GM19397 (cell line): ENCODE data around the gene PNPLA4.
A peak's percentile ranks its signal among the peaks of the same experiment; 100 is the strongest.

ENCODE experiments used
- ATAC-seq: cut with Tn5 transposase; IDR thresholded peaks from one replicate; pipeline ENCODE4 v1.9.1; 2021; ENCODE audit warnings: mild to moderate bottlenecking, moderate library complexity; ENCODE audit not compliant: unreplicated experiment

PNPLA4 gene

DNA sequence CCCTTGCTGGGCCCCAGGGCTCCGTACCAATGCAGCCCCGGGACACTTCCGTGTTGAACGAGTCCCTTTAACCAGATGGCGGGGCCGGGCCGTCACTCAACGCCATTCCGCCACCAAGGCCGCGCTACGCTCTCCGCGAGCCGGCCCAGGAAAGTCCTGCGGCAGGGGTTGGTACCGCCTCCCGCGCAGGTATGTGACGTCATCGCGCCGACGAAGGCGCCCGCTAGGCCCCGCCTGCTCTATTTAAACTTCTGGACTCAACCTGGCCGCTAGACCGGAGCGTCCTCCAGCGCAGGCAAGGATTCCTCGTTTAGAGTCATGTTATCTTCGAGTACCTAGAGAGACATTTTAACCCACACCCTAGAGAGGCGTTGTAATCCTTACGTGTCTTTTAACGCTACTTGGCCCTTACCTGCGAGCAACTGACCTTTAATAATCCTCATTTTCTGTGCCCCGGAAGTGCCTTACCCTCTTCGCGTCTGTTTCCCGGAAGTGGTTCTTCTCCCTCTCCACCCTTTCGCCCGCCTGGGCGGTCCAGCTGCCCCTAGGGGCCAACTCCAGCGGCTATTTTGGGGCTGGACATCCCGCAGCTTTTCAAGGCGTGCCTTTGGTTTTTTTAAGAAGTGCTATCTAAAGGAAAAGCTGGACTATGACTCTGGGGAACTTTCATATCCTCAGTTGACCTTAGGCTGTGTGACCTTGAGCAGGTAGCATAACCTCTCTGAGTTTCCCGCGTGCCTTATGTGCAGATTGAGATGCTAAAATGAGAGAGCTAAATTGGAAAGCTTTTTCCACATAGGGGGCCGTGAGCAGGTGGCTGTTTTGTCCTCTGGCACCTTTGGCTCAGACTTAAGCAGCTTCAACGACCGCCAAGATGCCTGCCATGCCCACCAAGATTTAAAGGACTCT, at the start of gene PNPLA4:
Gene PNPLA4, minus strand, starts transcription at position 155 of the 909 bp plus-strand sequence. CDS start 1,294 bp downstream, outside the sequence.
- ATAC-seq = peak; percentile 90

GRCh38 chrX:7972586-7972985, 45.4 kb upstream of the PNPLA4 start:
- ATAC-seq = no peak

- no peak for ATAC-seq
Observed at GRCh38 chrX:7970428-7970827, 43.2 kb upstream of the PNPLA4 start.

DNA sequence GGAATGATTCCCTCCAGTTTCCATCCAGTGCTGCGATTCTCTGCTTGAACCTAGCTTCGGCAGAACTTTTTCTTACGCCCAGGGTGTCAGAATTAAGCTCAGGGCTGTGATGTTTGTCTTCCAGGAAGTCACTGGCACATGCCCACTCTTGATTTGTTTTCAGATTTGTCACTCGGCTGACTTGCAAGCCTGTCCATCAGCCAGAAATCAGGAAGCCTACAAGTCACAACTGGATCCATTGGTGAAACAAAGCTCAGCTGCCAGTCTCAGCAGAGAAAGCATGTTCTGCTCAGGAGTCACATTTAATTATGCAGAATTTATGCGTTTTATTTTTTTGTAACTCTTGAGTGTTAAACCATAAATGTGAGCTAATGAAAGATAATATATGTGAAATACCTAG, 38.2 kb upstream of the PNPLA4 start:
- no peak for ATAC-seq

DNA sequence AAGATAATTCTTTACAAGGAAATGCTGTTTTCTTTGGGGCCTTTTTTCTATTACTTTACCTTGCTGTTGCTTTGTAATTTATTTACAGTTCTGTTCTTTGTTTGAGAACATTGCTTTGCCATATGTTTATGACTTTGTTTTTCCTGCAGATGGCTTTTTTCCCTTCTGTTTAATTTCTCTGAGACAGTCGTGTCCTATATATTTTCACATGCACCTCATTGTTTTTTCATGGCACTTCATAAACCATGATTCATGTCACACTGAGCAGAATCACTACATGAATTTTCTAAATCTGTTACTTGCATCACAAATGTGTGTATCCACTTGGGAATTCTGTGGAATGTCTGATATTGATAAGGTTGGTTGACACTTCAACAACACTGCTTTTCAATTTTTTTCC, 33.0 kb upstream of the PNPLA4 start:
- ATAC-seq = no peak

GRCh38 chrX:7953446-7953845, 26.2 kb upstream of the PNPLA4 start:
- no peak for ATAC-seq

- peak; percentile 88 for ATAC-seq
Observed at GRCh38 chrX:7950865-7951264, 23.7 kb upstream of the PNPLA4 start.

DNA sequence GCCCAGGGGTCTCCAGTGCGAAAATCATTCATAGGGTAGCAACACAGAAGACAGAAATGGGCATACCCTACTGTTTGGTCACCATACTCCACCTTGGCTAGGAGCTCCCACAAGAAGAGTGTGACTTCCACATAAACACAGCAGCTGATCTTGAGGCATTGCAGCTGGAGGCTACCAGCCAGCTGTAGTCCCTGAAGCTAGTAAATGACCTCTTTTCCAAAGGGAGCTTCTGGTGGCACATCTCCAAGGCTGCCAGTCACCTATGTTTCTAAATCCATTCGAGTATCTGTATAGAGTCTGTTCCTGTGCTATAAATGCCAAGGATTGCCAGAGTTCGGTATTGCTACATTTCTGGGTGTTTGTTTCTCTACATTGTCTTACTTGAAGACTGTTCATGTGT, 21.3 kb upstream of the PNPLA4 start:
- ATAC-seq = no peak

GRCh38 chrX:7946960-7947359, 19.7 kb upstream of the PNPLA4 start:
- no peak for ATAC-seq

DNA sequence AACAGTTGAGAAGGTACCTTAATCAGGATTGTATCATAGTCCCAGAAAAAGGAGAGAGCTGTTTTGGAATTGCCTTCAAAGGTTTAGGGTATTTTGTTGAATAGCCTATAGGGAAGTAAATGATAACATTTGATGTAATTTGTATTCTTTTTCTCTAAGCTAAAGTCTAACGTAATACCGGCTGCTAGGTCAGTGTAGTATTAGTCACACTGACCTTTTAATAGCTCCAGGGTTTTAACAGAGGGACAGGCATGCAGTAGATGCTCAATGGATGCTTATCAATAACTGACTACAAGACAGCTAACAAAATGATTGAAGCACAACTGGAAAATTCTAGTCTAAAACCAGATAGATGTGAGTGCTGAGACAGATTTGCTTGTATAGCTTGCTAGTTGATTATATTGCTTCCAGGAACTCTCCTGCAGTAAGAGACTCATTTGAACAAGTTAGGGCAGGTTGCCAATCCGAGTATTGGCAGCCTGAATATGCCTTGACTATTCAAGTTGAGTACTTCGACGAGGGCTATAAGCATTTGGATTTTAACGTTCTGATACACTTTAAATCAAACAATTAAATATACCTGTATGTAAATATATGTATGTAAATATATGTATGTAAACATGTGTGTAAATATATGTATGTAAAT, 16.5 kb upstream of the PNPLA4 start:
- ATAC-seq = no peak

GRCh38 chrX:7941390-7942042, 14.3 kb upstream of the PNPLA4 start:
- ATAC-seq = no peak

GRCh38 chrX:7934026-7934425, 6.8 kb upstream of the PNPLA4 start:
- ATAC-seq = no peak

DNA sequence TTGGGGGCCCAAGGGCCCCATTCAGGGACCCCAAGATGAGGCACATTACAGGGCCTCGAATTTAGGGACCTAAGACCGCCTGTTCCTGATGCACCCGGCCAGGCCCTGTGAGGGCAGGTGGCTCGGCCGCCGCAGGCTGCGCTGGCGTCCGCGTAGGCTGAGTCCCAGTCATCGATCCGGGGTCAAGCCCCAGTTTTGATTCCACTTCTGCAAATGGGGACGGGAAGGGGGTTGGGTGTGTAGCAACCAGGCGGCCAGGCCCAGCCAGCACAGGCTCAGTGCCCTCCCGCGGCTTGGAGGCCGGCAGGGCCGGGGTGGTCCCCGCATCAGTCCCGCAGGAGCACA, 327 bp downstream of the PNPLA4 start:
- ATAC-seq = no peak

DNA sequence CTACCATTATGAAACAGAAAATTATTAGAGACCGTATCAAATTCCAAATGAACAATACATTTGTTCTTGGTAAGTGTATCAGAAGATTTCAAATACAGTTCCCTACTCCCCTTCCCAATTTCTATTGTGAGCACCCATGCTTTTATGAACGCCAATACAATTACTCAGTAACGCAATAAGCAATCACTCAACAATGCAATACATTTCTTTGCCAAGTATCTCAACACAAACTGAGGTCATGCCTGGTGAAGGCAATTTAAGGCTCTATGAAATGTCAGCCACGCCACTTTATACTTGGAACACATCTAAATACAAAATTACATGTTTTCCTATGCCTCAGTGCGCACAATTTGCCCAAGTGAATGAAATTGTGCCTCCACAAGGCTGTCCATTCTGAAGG, 712 bp downstream of the PNPLA4 start:
- ATAC-seq = no peak

DNA sequence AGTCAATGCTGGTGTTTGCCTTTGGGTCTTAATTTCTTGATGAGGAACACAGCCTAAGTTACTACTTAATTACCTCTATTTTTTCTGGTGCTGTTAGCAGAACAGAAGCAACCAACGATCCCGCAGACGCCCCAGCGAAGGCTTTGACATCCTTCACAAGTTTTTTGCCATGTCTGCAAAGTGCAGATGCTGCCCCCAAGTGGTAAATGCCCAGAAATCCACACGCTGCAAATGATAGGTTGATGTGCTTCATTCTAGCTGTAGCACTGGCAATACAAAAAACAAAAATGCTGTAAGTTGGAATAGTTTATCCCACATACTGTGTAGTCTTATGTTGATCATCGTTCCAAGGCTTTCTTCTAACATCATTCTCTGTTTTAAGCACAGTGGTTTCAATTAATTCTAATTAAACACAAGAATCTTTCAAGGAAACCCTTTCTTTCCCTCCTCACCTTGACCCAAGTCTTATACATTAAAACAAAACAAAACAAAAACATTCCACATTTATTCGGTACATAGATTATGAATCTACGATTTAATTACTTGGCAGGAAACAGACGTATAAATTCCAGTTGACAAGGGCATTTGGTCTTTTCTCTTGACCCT, 1.2 kb downstream of the PNPLA4 start:
- ATAC-seq = no peak

DNA sequence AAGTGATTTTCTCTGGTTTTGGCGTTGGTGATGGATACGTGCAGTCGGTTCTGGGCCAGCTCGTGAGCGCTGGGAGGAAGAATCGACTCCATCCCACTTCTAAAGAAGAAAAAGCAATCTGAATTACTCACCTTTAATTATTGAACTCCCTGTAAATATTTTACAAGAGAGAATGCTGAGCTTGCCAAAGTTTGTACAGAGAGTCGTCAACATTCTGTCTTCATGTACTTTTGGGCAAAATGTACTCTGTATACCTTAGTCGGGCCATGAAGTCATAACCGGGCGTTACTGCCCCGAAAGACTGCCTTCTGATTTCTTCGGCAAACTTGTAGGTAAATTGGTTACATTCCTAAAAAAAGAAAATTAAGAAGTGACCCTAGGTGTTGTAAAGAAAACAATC, 5.5 kb downstream of the PNPLA4 start:
- ATAC-seq = no peak

GRCh38 chrX:7908821-7909220, 18.4 kb downstream of the PNPLA4 start:
- ATAC-seq = no peak

- no peak for ATAC-seq
Observed at GRCh38 chrX:7904562-7904961, 22.7 kb downstream of the PNPLA4 start.

- no peak for ATAC-seq
Observed at GRCh38 chrX:7891928-7892327, 35.3 kb downstream of the PNPLA4 start.

DNA sequence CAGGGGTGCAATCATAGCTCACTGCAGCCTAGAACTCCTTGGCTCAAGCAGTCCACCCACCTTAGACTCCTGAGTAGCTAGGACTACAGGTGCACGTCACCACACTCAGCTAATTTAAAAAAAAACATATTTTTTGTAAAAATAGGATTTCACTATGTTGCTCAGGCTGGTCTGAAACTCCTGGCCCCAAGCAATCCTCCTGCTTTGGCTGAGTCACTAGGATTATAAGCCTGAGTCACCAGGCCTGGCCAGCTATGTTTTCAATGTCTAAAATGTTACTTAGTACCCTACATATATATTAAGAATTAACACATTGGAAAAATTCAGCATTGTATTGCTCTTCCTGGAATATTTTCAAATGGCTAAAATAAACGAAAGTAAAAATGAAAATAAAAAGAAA, 37.5 kb downstream of the PNPLA4 start:
- no peak for ATAC-seq

- ATAC-seq = no peak
Observed at GRCh38 chrX:7889135-7889534, 38.1 kb downstream of the PNPLA4 start.
